Right renal pelvis (tissue), 4 donors: ENCODE measurements around the gene ACTL10. TPM values are rescaled to one million over a fixed set of nuclear protein-coding genes. Genes with fewer than 3 reads are reported as not detected.
"Not testable (repeated sequence)": the region's sequence is repeated elsewhere in the genome, so short reads cannot be mapped to it uniquely, and the experiment has no call there.

ENCODE experiments used
- DNase-seq, 4 donors: peaks; one replicate each; pipeline ENCODE4 v3.0.0-alpha.2; 2013; ENCODE audit warnings: low read depth in 4 of 4, low spot score in 3 of 4, missing footprints in 1 of 4
- polyA plus RNA-seq, 4 donors: library from polyadenylated mRNA; unstranded; fragments of 120-200 nt; gene quantifications; one replicate each; pipeline ENCODE4 v1.2.1, GENCODE V29; 2013; ENCODE audit not compliant: insufficient read length in 4 of 4

The ACTL10 gene
- polyA plus RNA-seq, 4 donors: 0.22 to 0.64 (median 0.45) TPM

GRCh38 chr20:33689493-33689892 is 22.8 kb downstream of the ACTL10 start:
- DNase-seq: no peak

DNA sequence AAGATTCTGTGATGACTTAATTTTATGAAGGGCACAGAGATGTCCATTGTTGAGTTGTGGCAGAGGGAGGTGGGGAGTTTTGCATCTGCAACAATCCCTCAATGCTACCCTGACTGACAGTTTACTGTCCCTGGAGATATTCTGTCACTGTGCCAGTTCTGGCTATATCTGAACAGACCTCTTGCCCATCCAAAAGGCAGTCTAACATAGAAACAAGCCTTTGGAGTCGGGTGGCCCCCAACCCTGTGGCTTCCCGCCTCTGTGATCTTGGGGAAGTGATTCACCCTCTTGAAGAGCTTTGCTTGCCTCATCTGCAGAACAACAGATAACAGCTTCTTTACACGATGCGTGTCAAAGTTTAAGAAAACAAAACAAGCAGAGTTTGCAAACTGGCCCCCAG is 23.2 kb downstream of the ACTL10 start:
- DNase-seq: no peak

GRCh38 chr20:33693289-33693688 is 26.5 kb downstream of the ACTL10 start:
- no peak for DNase-seq

- no peak for DNase-seq
Observed at GRCh38 chr20:33693741-33694638, 27.2 kb downstream of the ACTL10 start.

DNA sequence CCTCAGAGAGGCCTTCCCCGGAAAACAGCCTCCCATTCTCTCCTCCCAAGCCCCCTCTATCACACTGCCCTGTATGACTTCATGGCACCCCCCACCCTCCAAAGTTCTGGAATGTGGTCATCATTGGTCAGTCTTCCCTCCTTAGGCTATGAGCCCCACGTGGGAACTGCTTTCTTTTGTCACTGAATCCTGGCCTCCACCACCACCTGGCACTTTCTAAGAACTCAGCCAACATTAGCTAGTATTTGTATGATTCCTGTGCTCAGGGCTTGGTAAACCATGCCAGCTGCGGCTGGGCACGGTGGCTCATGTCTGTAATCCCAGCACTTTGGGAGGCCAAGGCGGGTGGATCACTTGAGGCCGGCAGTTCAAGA is 27.9 kb downstream of the ACTL10 start:
- DNase-seq: no peak

DNA sequence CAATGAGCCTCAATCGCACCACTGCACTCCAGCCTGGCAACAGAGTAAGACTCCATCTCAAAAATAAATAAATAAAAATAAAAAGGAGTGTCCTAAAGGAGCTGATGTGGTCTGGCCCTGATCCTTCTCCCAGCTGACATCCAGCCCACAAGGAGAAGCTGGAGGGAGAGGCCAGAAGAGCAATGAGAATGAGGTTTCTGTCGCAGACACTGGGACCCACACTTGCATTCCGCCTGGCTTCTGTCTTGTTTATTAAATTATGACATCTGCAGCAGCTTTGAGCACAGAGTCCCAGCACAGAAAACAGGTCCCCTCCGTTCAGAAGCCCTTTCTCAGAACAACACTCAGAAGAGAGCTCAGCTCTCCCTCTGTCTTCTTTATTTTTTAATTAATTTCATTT is 29.7 kb downstream of the ACTL10 start:
- no peak for DNase-seq

DNA sequence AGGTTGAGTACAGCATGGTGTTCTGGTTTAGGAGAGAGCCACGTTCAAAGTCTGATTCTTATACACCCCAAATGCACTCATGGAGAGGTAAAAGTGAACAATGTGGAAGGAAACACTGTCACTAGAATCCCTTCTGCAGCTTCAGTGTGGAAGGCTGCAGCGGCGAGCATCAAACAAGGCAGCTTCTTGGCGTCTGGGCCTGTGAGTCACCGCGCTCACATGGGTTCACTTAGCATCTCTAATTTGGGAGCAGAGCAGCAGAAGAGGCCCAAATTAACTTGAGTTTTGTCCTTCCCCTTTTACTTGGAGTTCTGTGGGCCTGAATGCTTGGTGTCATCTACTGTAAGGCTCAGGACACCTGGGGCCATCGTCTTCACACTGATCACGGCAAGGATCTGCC is 30.4 kb downstream of the ACTL10 start:
- DNase-seq: no peak

DNA sequence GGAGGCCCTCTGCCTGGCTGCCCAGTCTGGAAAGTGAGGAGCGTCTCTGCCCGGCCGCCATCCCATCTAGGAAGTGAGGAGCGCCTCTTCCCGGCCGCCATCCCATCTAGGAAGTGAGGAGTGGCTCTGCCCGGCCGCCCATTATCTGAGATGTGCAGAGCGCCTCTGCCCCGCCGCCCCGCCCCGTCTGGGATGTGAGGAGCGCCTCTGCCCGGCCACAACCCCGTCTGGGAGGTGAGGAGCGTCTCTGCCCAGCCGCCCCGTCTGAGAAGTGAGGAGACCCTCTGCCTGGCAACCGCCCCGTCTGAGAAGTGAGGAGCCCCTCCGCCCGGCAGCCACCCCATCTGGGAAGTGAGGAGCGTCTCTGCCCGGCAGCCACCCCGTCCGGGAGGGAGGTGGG is 32.2 kb downstream of the ACTL10 start:
- DNase-seq: not testable (repeated sequence)

DNA sequence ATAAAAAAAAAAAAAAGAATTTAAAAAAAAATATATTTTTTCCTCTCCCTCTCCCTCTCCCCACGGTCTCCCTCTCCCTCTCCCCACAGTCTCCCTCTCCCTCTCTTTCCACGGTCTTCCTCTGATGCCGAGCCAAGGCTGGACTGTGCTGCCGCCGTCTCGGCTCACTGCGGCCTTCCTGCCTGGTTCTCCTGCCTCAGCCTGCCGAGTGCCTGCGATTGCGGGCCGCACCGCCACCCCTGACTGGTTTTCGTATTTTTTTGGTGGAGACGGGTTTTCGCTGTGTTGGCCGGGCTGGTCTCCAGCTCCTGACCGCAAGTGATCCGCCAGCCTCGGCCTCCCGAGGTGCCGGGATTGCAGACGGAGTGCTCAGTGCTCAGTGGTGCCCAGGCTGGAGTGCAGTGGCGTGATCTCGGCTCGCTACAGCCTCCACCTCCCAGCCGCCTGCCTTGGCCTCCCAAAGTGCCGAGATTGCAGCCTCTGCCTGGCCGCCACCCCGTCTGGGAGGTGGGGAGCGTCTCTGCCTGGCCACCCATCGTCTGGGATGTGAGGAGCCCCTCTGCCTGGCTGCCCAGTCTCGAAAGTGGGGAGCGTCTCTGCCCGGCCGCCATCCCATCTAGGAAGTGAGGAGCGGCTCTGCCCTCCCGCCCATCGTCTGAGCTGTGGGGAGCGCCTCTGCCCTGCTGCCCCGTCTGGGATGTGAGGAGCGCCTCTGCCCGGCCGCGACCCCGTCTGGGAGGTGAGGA is 34.1 kb downstream of the ACTL10 start:
- not testable (repeated sequence) for DNase-seq

- no peak for DNase-seq
Observed at GRCh38 chr20:33701629-33702450, 35.1 kb downstream of the ACTL10 start.

DNA sequence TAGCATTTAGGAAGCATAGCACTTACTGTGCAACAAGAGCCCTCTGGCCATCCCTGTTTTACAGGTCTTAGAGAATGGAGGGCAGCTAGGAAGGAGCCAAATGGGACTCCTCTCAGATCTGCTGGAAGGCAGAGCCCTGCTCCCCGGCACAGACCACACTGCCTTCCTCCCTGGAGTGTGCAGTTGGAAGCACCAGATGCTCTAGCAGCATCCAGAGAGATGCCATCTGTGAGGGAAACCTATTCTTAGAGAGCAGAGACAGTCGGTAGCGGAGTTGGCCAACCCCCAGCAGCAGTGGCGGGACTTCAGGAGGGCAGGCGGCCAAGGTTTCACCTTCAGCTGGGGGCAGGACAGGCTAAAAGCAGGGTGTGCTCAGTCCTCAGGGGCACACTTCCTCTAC is 36.1 kb downstream of the ACTL10 start:
- no peak for DNase-seq

- no peak for DNase-seq
Observed at GRCh38 chr20:33703498-33704137, 36.9 kb downstream of the ACTL10 start.

GRCh38 chr20:33704197-33704924 is 37.6 kb downstream of the ACTL10 start:
- no peak for DNase-seq

DNA sequence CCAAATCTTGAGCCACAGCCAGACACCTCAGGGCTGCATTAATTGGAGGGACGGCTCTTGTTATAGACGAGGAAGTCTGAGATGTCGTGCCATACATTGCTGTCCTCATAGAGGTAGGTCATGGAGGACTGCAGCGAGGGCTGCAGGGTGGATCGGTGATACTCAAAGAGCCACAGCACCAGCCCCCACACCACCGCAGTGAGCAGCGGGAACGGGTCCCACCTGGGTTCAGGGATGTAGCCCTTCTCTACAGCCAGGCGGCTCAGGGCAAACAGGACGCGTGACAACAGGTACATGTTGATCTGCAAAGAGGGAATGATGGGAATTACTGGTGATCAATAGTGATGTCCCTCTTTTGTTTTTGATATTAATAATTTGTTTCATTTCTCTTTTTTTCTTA is 40.9 kb downstream of the ACTL10 start:
- DNase-seq: no peak

- DNase-seq: no peak
Observed at GRCh38 chr20:33709398-33709797, 42.7 kb downstream of the ACTL10 start.

DNA sequence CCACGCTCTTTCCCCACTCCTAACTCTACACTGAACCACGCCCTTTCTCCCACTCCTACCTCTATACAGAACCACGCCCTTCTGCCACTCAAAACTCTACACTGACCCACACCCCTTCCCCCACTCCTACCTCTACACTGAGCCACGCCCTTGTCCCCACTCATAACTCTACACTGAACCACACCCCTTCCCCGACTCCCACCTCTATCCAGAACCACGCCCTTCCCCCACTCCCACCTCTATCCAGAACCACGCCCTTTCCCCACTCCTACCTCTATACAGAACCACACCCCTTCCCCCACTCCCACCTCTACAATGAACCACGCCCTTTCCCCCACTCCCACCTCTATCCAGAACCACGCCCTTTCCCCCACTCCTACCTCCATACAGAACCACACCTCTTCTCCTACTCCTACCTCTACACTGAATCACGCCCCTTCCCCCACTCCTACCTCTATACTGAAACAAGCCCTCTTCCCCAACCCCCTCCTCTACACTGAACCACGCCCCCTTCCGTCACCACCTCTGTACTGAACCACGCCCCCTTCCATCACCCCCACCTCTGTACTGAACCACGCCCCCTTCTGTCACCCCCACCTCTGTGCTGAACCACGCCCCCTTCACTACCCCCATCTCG is 43.3 kb downstream of the ACTL10 start:
- DNase-seq: no peak

GRCh38 chr20:33710681-33711445 is 44.1 kb downstream of the ACTL10 start:
- no peak for DNase-seq

DNA sequence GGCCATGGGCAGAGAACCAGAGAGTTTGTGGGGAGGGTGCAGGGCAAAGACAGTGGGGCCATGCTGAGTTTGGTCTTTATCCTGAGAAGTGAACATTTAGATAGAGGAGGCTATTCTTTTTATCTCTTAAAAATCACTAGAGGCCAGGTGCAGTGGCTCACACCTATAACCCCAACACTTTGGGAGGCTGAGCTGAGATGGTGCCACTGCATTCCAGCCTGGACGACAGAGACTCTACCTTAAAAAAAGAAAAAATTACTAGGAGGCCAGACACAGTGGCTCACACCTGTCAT is 44.6 kb downstream of the ACTL10 start:
- no peak for DNase-seq

DNA sequence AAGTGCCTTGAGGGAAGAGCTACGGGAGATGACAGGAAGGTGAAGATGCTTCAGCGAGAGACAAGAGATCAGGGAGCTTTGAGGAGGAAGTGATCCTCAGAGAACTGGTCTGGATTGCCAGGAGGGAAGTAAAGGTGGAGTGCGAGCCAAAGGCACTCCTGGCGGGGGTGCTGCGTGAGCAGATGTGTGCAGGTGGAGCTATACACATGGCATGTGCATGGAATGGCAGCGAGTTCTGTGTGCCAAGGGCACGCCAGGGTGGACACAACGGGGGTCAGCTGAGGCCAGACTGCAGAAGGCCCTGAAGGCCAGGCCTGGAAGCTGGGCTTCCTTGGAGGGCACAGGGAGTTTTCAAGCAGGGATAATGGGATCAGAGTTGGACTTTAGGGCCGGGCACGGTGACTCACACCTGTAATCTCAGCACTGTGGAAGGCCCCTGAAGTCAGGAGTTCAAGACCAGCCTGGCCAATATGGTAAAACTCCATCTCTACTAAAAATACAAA is 47.2 kb downstream of the ACTL10 start:
- DNase-seq: no peak
